IMR-90 (cell line): Measurements from ENCODE around the gene MYO1A. TPM values are rescaled to one million over a fixed set of nuclear protein-coding genes. Genes with fewer than 3 reads are reported as not detected.

Experiments
- ATAC-seq: fragments of 200-7000 bp; cut with Tn5 transposase; 2 replicates; pipeline ENCODE4 v1.9.1; 2020; ENCODE audit warnings: low read depth, mild to moderate bottlenecking, moderate library complexity
- BruUV-seq: library from RNA; stranded (reverse); fragments of 400-500 nt; replicated peaks from 2 replicates; lab custom pipeline; 2021; lab: Mats Ljungman, UMichigan
- CTCF ChIA-PET: fragments of 300-600 bp; formaldehyde crosslinking; extraction: SDS; loops from one replicate; lab custom pipeline; 2021; ENCODE audit warnings: antibody characterized with exemption; lab: Yijun Ruan, JAX
- POLR2A ChIA-PET: fragments of 300-600 bp; sonication (Branson Sonifier 250); formaldehyde crosslinking; loops from one replicate; lab custom pipeline; 2022; ENCODE audit warnings: antibody characterized with exemption; ENCODE audit not compliant: unreplicated experiment; lab: Charles Lee
- DNase-seq: peaks from one replicate; pipeline ENCODE4 v3.0.0; 2013
- H2AFZ ChIP-seq: replicated peaks from 2 replicates; pipeline ENCODE3; 2013; ENCODE audit warnings: low read length, mild to moderate bottlenecking; ENCODE audit not compliant: poor library complexity
- H2AK5ac ChIP-seq: 2 replicates; pipeline ENCODE4 v1.6.1; 2013; ENCODE audit warnings: low read depth, low read length, inconsistent platforms
- H2AK9ac ChIP-seq: replicated peaks from 2 replicates; pipeline ENCODE3; 2013; ENCODE audit warnings: mild to moderate bottlenecking, low read depth, low read length, moderate library complexity; ENCODE audit not compliant: poor library complexity
- H2BK120ac ChIP-seq: 2 replicates; pipeline ENCODE4 v1.6.1; 2013; ENCODE audit warnings: low read depth, low read length, inconsistent platforms
- H2BK15ac ChIP-seq: 3 replicates; pipeline ENCODE4 v1.6.1; 2013; ENCODE audit warnings: low read depth, low read length, inconsistent platforms
- H2BK20ac ChIP-seq: 2 replicates; pipeline ENCODE4 v1.6.1; 2013; ENCODE audit warnings: low read depth, mild to moderate bottlenecking, inconsistent platforms, low read length, moderate library complexity
- H2BK5ac ChIP-seq: 2 replicates; pipeline ENCODE4 v1.6.1; 2013; ENCODE audit warnings: mild to moderate bottlenecking, low read depth, low read length, inconsistent platforms; ENCODE audit not compliant: poor library complexity, severe bottlenecking
- H3K14ac ChIP-seq: replicated peaks from 2 replicates; pipeline ENCODE4 v1.6.1; 2013; ENCODE audit warnings: low read depth, low read length, inconsistent platforms
- H3K18ac ChIP-seq: 2 replicates; pipeline ENCODE4 v1.6.1; 2013; ENCODE audit warnings: low read depth, low read length, control low read depth
- H3K23ac ChIP-seq: 2 replicates; pipeline ENCODE4 v1.6.1; 2013; ENCODE audit warnings: low read depth, low read length, inconsistent platforms
- H3K27ac ChIP-seq: 2 replicates; pipeline ENCODE4 v1.5.1; 2013; ENCODE audit warnings: mild to moderate bottlenecking, control low read depth, low read length; ENCODE audit not compliant: insufficient read depth
- H3K27me3 ChIP-seq: 2 replicates; pipeline ENCODE4 v1.6.1; 2013; ENCODE audit warnings: low read length; ENCODE audit not compliant: control insufficient read depth, insufficient read depth
- H3K36me3 ChIP-seq: 2 replicates; pipeline ENCODE4 v1.6.1; 2013; ENCODE audit warnings: low read length, mixed read lengths; ENCODE audit not compliant: control insufficient read depth, insufficient read depth
- H3K4ac ChIP-seq: 2 replicates; pipeline ENCODE4 v1.6.1; 2013; ENCODE audit warnings: low read depth, low read length, inconsistent platforms
- H3K4me1 ChIP-seq: 2 replicates; pipeline ENCODE4 v1.6.1; 2013; ENCODE audit warnings: low read length, mixed read lengths; ENCODE audit not compliant: control insufficient read depth, insufficient read depth
- H3K4me2 ChIP-seq: 2 replicates; pipeline ENCODE4 v1.6.1; 2013; ENCODE audit warnings: low read depth, mild to moderate bottlenecking, control low read depth, low read length, moderate library complexity
- H3K4me3 ChIP-seq: 2 replicates; pipeline ENCODE4 v1.5.1; 2013; ENCODE audit warnings: low read depth, mild to moderate bottlenecking, control low read depth, low read length, moderate library complexity; ENCODE audit not compliant: insufficient read depth
- H3K56ac ChIP-seq: 2 replicates; pipeline ENCODE4 v1.6.1; 2013; ENCODE audit warnings: low read length, inconsistent platforms; ENCODE audit not compliant: insufficient read depth; ENCODE audit errors: extremely low read depth
- H3K79me1 ChIP-seq, 2 experiments: 2 replicates each; pipeline ENCODE4 v1.6.1; 2013; ENCODE audit warnings: low read length in 2 of 2, inconsistent platforms in 1 of 2, low read depth in 1 of 2
- H3K9ac ChIP-seq: 2 replicates; pipeline ENCODE4 v1.6.1; 2013; ENCODE audit warnings: low read depth, low read length, control low read depth
- H3K9me1 ChIP-seq: 2 replicates; pipeline ENCODE4 v1.6.1; 2013; ENCODE audit warnings: low read length, inconsistent platforms; ENCODE audit not compliant: insufficient read depth
- H3K9me3 ChIP-seq: 2 replicates; pipeline ENCODE4 v1.6.1; 2013; ENCODE audit warnings: low read length; ENCODE audit not compliant: control insufficient read depth, insufficient read depth
- H4K20me1 ChIP-seq: 2 replicates; pipeline ENCODE4 v1.6.1; 2013; ENCODE audit warnings: low read length, inconsistent platforms; ENCODE audit not compliant: insufficient read depth
- H4K5ac ChIP-seq: 2 replicates; pipeline ENCODE4 v1.6.1; 2013; ENCODE audit warnings: mild to moderate bottlenecking, low read depth, low read length, control low read depth
- H4K8ac ChIP-seq, 2 experiments: 2 replicates each; pipeline ENCODE4 v1.6.1; 2013; ENCODE audit warnings: low read depth in 2 of 2, low read length in 2 of 2, control low read depth in 1 of 2, inconsistent platforms in 1 of 2
- H4K91ac ChIP-seq: 2 replicates; pipeline ENCODE4 v1.6.1; 2013; ENCODE audit warnings: low read depth, low read length, inconsistent platforms; ENCODE audit not compliant: insufficient read depth
- CEBPB ChIP-seq: IDR thresholded peaks from 2 replicates; pipeline ENCODE4 v1.6.1; 2012; ENCODE audit warnings: low read depth, low read length, improper control_type of control experiment
- CHD1 ChIP-seq: IDR thresholded peaks from 2 replicates; pipeline ENCODE4 v1.6.1; 2012; ENCODE audit warnings: low read depth, low read length, improper control_type of control experiment
- CTCF ChIP-seq: conservative IDR thresholded peaks from 2 replicates; pipeline ENCODE4 v1.5.1; 2012; ENCODE audit warnings: mild to moderate bottlenecking, low read depth, low read length, improper control_type of control experiment
- ELK1 ChIP-seq: fragments of 150-350 bp; IDR thresholded peaks from 2 replicates; pipeline ENCODE4 v1.6.1; 2016; ENCODE audit warnings: low read depth, mild to moderate bottlenecking, low read length, moderate library complexity, borderline replicate concordance
- FOS ChIP-seq: fragments of 150-350 bp; IDR thresholded peaks from 2 replicates; pipeline ENCODE4 v1.6.1; 2016; ENCODE audit warnings: low read depth, low read length
- MAFK ChIP-seq: IDR thresholded peaks from 2 replicates; pipeline ENCODE4 v1.6.1; 2012; ENCODE audit warnings: low read depth, low read length, improper control_type of control experiment
- MAZ ChIP-seq: IDR thresholded peaks from 2 replicates; pipeline ENCODE4 v1.6.1; 2012; ENCODE audit warnings: low read depth, mild to moderate bottlenecking, low read length, improper control_type of control experiment, moderate library complexity, borderline replicate concordance
- MXI1 ChIP-seq: IDR thresholded peaks from 2 replicates; pipeline ENCODE4 v1.6.1; 2012; ENCODE audit warnings: low read depth, mild to moderate bottlenecking, low read length, moderate library complexity, borderline replicate concordance
- POLR2A ChIP-seq: IDR thresholded peaks from 2 replicates; pipeline ENCODE4 v1.6.1; 2012; ENCODE audit warnings: mild to moderate bottlenecking, low read depth, low read length
- RAD21 ChIP-seq: IDR thresholded peaks from 2 replicates; pipeline ENCODE4 v1.6.1; 2012; ENCODE audit warnings: low read length, improper control_type of control experiment
- RCOR1 ChIP-seq: IDR thresholded peaks from 2 replicates; pipeline ENCODE4 v1.6.1; 2012; ENCODE audit warnings: mild to moderate bottlenecking, low read length, improper control_type of control experiment; ENCODE audit not compliant: insufficient replicate concordance
- RFX5 ChIP-seq: IDR thresholded peaks from 2 replicates; pipeline ENCODE4 v1.8.0; 2012; ENCODE audit warnings: low read depth, mild to moderate bottlenecking, low read length, moderate library complexity
- SMC3 ChIP-seq: fragments of 150-350 bp; IDR thresholded peaks from 2 replicates; pipeline ENCODE4 v1.6.1; 2016; ENCODE audit warnings: low read depth, mild to moderate bottlenecking, antibody characterized with exemption, low read length, moderate library complexity
- USF2 ChIP-seq: fragments of 150-350 bp; IDR thresholded peaks from 2 replicates; pipeline ENCODE4 v1.6.1; 2017; ENCODE audit warnings: mild to moderate bottlenecking, antibody characterized with exemption, low read length, low read depth
- WGBS, 2 experiments: methylation state at CpG; one replicate each; pipeline versions ENCODE4 v1.1.5 to v1.1.7; 2013; ENCODE audit warnings: missing lambda C conversion rate in 2 of 2; ENCODE audit not compliant: insufficient read length in 1 of 2; ENCODE audit errors: extremely low coverage in 2 of 2; 5-methylcytosine and 5-hydroxymethylcytosine counted together
- dilution Hi-C: fragments of 300-500 bp; cut with HindIII; formaldehyde crosslinking; loops from one replicate; pipeline ENCODE4 v1.14.3; 2018; ENCODE audit warnings: low sequenced_read_pairs; ENCODE audit not compliant: unreplicated experiment
- in situ Hi-C: fragments of 300-500 bp; cut with MboI; formaldehyde crosslinking; loops from 3 replicates; pipeline ENCODE4 v1.14.3; 2019; ENCODE audit warnings: low sequenced_read_pairs, inconsistent platforms, mixed read lengths
- intact Hi-C: fragments of 100-400 bp; cut with micrococcal nuclease; formaldehyde crosslinking; loops from 2 replicates; pipeline ENCODE4 v1.10.0; 2022
- polyA plus RNA-seq, 3 experiments: library from polyadenylated mRNA; depleted of rRNA; stranded (reverse); fragments of >200 nt; gene quantifications; 2 replicates each; pipeline ENCODE4 v1.2.3, GENCODE V29; 2012; ENCODE audit warnings: low replicate concordance in 1 of 3
- total RNA-seq: library from RNA; depleted of rRNA; stranded (reverse); fragments of >200 nt; gene quantifications from 2 replicates; pipeline ENCODE4 v1.2.3, GENCODE V29; 2012

The MYO1A gene
- total and polyA plus RNA-seq, 2 of the 4 experiments (the other 2 are of a cell fraction): under 0.01 TPM; not detected in 1

- Histone ChIP-seq H3K18ac (peak overlapping the region; percentile 96), H4K20me1 (peaks cover 29% of the 10 kb centered on the region), H2BK120ac (peak overlapping the region; percentile 95), H4K91ac (peak overlapping the region; percentile 97), H3K56ac (peak overlapping the region; percentile 99), H2BK20ac (peak overlapping the region; percentile 60), H3K9me1 (peaks cover 6% of the 10 kb centered on the region), H3K4me2 (peak overlapping the region; percentile 90), H4K8ac (peak overlapping the region; percentile 96 to 98), H2BK5ac (peak overlapping the region; percentile 96), H3K23ac (peak overlapping the region; percentile 99), H3K14ac (peak overlapping the region; percentile 97), H4K5ac (peak overlapping the region; percentile 95), H2BK15ac (peak overlapping the region; percentile 99), H3K36me3 (peaks cover 18% of the 10 kb centered on the region), H3K27me3 (no peaks in the 10 kb centered on the region), H3K4me1 (peaks cover 18% of the 10 kb centered on the region), H2AK9ac (peak overlapping the region; percentile 100), H3K9me3 (no peaks in the 10 kb centered on the region), H3K27ac (peak overlapping the region; percentile 98), H3K9ac (peak overlapping the region; percentile 96), H2AFZ (peak overlapping the region; percentile 88), H3K4ac (peak overlapping the region; percentile 99), H3K4me3 (peak overlapping the region; percentile 59), H3K79me1 (peaks cover 5 to 37% of the 10 kb centered on the region in 2 experiments; a peak in 3 of 4 replicates), H2AK5ac (peak overlapping the region; percentile 98)
- ChIA-PET CTCF (interaction anchor here (1.0 kb wide), 2 partner anchors 61 to 152 kb away, joined by 3 read pairs; no protein-coding TSS in a partner anchor), POLR2A (interaction anchor here (0.6 to 1.6 kb wide), 3 partner anchors 8 to 41 kb away, joined by 3 to 9 read pairs (median 4); partner anchors contain the start of gene NEMP1)
- dilution Hi-C loops (no loop called here), intact Hi-C loops (no loop called here), in situ Hi-C loops (no loop called here)
- BruUV-seq: no TSS peak
- DNase-seq: peak; percentile 93
- 0% methylated on average over 4 of the region's 52 CpGs; no CpG with 5 or more reads in 1 of the 2 experiments for WGBS, 2 experiments
- peak; percentile 49 for ATAC-seq
- TF ChIP-seq ELK1 (no peak), POLR2A (peak; percentile 11; the same call in 1 of the 2 replicates), MXI1 (no peak; the same call in 1 of the 2 replicates), RAD21 (no peak), MAFK (no peak), CEBPB (no peak), USF2 (peak; percentile 69; the same call in 1 of the 2 replicates), RCOR1 (no peak), SMC3 (no peak), FOS (no peak), MAZ (peak; percentile 88; the same call in 1 of the 2 replicates), CHD1 (0 out of 2 replicates have a peak, but pooled peaks have one; percentile 48), CTCF (no peak), RFX5 (no peak)
Observed at GRCh38 chr12:57087010-57087690, 37.2 kb upstream of the MYO1A start.
